HEK293T (cell line): ENCODE measurements around the gene CBLB.

ENCODE experiments used
- CTCF ChIA-PET: fragments of 350-600 bp; formaldehyde crosslinking; extraction: SDS; loops from one replicate; lab custom pipeline; 2021; ENCODE audit warnings: antibody characterized with exemption, inconsistent platforms; lab: Yijun Ruan, JAX
- POLR2A ChIA-PET: fragments of 350-600 bp; formaldehyde crosslinking; extraction: SDS; loops from one replicate; lab custom pipeline; 2020; ENCODE audit warnings: antibody characterized with exemption, inconsistent platforms; lab: Yijun Ruan, JAX
- DNase-seq: peaks from one replicate; pipeline ENCODE4 v3.0.0; 2012; ENCODE audit warnings: mixed read lengths; ENCODE audit errors: extremely low spot score
- ARNT ChIP-seq: fragments of 450-650 bp; IDR thresholded peaks from 2 replicates; pipeline ENCODE4 v1.6.1; 2017; ENCODE audit warnings: mild to moderate bottlenecking
- BHLHE40 ChIP-seq: fragments of 450-650 bp; IDR thresholded peaks from 2 replicates; pipeline ENCODE4 v1.6.1; 2016; ENCODE audit warnings: mild to moderate bottlenecking, moderate library complexity, borderline replicate concordance
- CTBP1 ChIP-seq: fragments of 450-650 bp; IDR thresholded peaks from 2 replicates; pipeline ENCODE4 v1.6.1; 2016; ENCODE audit warnings: borderline replicate concordance
- ELF4 ChIP-seq: fragments of 450-650 bp; IDR thresholded peaks from 2 replicates; pipeline ENCODE4 v1.6.1; 2017; ENCODE audit warnings: antibody characterized with exemption
- FOXA1 ChIP-seq: fragments of 450-650 bp; IDR thresholded peaks from 2 replicates; pipeline ENCODE4 v1.6.1; 2016; ENCODE audit warnings: mild to moderate bottlenecking
- FOXK2 ChIP-seq: fragments of 450-650 bp; IDR thresholded peaks from 2 replicates; pipeline ENCODE4 v1.6.1; 2016; ENCODE audit warnings: mild to moderate bottlenecking
- FOXM1 ChIP-seq: fragments of 450-650 bp; IDR thresholded peaks from 2 replicates; pipeline ENCODE4 v1.6.1; 2017; ENCODE audit warnings: mild to moderate bottlenecking, borderline replicate concordance
- HDGF ChIP-seq: fragments of 450-650 bp; IDR thresholded peaks from 2 replicates; pipeline ENCODE4 v1.6.1; 2017; ENCODE audit warnings: antibody characterized with exemption, borderline replicate concordance
- L3MBTL2 ChIP-seq: fragments of 450-650 bp; conservative IDR thresholded peaks from 2 replicates; pipeline ENCODE4 v1.6.1; 2016; ENCODE audit warnings: mild to moderate bottlenecking
- LEF1 ChIP-seq: fragments of 450-650 bp; IDR thresholded peaks from 2 replicates; pipeline ENCODE4 v1.6.1; 2017; ENCODE audit warnings: mild to moderate bottlenecking, borderline replicate concordance
- NFRKB ChIP-seq: fragments of 450-650 bp; IDR thresholded peaks from 2 replicates; pipeline ENCODE4 v1.6.1; 2016; ENCODE audit warnings: mild to moderate bottlenecking, moderate library complexity
- SP1 ChIP-seq: fragments of 450-650 bp; IDR thresholded peaks from 2 replicates; pipeline ENCODE4 v1.6.1; 2017
- SUZ12 ChIP-seq: fragments of 450-650 bp; IDR thresholded peaks from 2 replicates; pipeline ENCODE4 v1.6.1; 2016; ENCODE audit warnings: mild to moderate bottlenecking
- TARDBP ChIP-seq: fragments of 450-650 bp; IDR thresholded peaks from 2 replicates; pipeline ENCODE4 v1.6.1; 2016
- ZNF384 ChIP-seq: fragments of 450-650 bp; IDR thresholded peaks from 2 replicates; pipeline ENCODE4 v1.6.1; 2016
- TF ChIP-seq, protein P1 (sequence below): fragments of 450-650 bp; IDR thresholded peaks from 2 replicates; pipeline ENCODE4 v1.6.1; 2016

The CBLB gene

DNA sequence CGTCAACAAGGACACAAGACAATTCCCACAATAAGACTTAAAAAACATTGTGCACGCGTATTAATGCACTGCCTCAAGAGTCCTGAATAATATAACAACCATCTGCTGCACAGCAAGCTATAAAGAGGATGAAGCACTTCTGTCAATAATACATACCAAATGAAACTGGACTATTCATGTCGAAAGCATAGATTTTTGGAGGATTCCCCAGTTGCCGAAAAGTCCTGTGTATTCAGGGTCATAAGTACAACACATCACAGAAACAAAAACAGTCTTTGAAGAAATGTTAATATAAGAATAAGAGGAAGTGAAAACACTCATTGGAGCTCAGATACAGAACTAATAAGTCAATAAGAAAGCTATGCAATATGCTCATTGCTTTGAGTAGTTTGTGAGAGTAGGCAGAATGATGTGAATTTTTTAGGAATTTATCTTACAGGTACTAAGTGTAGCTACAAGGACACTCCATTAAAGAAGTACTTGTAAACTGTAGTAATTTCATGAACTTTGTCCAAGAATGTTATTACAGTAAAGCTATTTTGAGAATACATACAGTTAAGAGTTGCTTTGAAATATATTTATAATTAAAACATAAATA is 31.6 kb downstream of the CBLB start:
- DNase-seq, result no peak
- ChIA-PET POLR2A (no interaction called here), CTCF (interaction anchor here (1.0 kb wide), 1 partner anchor 8 kb away, joined by 3 read pairs; no protein-coding TSS in a partner anchor)
- TF ChIP-seq CTBP1, result no peak

DNA sequence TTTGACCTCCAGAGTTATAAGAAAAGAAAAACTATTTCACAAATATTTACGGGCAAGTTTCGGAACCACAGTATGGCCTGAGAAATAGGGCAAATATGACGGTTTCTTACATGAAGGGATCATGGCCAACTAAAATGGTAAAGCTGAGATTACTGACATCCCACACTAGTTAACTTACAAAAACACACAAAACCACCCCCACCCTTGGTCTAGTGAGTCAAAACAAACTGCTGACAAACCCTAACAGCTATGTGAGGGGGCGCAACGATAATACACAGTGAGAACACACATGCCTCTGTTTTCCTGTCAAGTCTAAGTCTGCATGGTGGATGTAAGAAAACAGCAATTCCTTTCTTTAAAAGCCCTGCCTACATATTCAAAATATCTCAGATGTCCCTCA is 32.3 kb downstream of the CBLB start:
- ChIA-PET CTCF (interaction anchor here (1.0 kb wide), 1 partner anchor 9 kb away, joined by 3 read pairs; no protein-coding TSS in a partner anchor), POLR2A (no interaction called here)
- TF ChIP-seq FOXA1 (no peak), TARDBP (no peak), FOXM1 (no peak), ZNF384 (no peak), BHLHE40 (no peak), SUZ12 (no peak), HDGF (no peak), CTBP1 (no peak), LEF1 (no peak), L3MBTL2 (no peak), SP1 (no peak), ARNT (no peak)
- no peak for DNase-seq

DNA sequence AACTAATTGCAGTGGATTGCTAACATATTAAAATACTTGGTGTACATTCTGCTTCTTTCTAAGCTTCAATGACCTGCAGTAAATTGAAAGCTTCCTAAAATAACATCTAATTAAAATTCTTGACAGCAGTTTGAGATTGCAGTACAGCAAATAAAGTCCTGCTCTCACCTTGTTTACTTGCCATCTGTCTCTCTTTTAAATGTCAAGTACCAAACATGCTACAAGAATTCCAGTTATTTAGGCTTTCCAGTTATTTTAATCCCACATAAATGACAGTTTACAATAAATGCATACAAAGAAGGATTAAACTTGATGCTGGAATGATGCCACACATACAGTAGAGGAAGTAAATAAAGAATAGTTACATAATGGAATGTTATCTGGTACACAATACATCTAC is 33.2 kb downstream of the CBLB start:
- CTCF ChIA-PET, result no interaction called here
- POLR2A ChIA-PET, result no interaction called here
- no peak for DNase-seq
- TF ChIP-seq SUZ12 (no peak), FOXA1 (no peak), LEF1 (no peak), ARNT (no peak), L3MBTL2 (no peak), ZNF384 (no peak), SP1 (no peak), ELF4 (no peak), NFRKB (no peak), FOXK2 (no peak), FOXM1 (no peak), CTBP1 (no peak), TARDBP (no peak), BHLHE40 (no peak), HDGF (no peak)
- TF ChIP-seq, protein P1, sequence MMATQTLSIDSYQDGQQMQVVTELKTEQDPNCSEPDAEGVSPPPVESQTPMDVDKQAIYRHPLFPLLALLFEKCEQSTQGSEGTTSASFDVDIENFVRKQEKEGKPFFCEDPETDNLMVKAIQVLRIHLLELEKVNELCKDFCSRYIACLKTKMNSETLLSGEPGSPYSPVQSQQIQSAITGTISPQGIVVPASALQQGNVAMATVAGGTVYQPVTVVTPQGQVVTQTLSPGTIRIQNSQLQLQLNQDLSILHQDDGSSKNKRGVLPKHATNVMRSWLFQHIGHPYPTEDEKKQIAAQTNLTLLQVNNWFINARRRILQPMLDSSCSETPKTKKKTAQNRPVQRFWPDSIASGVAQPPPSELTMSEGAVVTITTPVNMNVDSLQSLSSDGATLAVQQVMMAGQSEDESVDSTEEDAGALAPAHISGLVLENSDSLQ, result no peak

DNA sequence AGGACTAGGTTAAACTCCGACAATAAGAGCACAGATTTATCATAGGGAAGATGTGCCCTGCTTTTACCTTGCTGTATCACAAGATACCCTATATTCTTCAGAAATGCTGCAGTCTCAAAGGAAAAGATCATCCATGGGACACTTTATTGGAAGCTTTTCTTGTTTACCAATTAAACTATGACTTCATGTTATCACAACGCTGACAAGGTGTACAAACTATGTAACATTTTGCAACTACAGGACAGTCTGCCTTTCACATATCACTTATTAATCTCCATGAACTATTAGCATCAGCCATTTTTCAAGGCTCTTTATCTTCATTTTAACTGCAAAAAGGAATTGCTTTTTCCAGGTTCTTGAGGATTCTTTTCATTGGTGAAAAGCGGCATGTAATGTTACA is 34.0 kb downstream of the CBLB start:
- POLR2A ChIA-PET, result no interaction called here
- DNase-seq, result no peak
- no peak for TF ChIP-seq SP1
- TF ChIP-seq CTBP1, result no peak
- no peak for TF ChIP-seq ARNT
- no peak for TF ChIP-seq FOXM1
- no peak for TF ChIP-seq TARDBP
- no peak for TF ChIP-seq L3MBTL2
- no peak for TF ChIP-seq FOXK2
- no peak for TF ChIP-seq LEF1
- TF ChIP-seq SUZ12, result no peak
- CTCF ChIA-PET, result no interaction called here

DNA sequence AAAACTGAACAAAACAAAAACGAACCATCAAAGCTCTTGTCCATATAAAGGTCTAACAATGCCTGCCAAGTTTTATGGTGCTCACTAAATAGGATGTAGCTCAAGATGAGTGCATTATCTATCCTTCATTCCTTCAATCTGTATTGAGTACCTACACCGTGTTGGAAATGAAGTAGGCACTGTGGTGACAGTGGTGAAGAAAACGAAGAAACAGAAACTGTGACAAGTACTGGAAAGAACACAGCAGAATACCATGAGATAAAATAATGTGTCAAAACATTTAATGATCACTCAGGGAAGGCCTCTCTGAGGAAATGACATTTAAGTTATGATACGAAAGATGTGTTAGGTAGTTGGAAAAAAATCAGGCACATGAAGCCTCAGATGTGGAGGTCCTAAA is 36.2 kb downstream of the CBLB start:
- CTCF ChIA-PET, result no interaction called here

DNA sequence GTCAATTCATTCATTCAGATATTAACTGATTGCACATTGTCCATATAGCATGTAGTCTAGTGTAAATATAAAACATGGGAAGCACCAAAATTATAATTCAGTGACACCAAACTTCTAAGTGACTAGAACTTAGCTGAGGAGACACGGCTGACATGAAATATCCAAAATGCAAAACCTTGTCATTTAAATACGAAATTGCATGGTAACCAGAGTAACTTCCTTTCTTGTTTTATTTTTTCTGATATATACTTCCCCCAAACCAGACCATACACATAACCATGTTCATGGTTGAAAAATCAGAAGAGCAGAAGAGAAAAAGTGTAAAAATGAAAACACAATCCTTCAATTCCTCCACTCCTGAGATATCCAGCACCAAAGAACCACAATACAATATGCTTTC is 38.0 kb downstream of the CBLB start:
- no peak for DNase-seq
- ChIA-PET POLR2A (no interaction called here), CTCF (no interaction called here)
- TF ChIP-seq L3MBTL2, result no peak
- no peak for TF ChIP-seq FOXA1
- TF ChIP-seq TARDBP, result no peak
- TF ChIP-seq HDGF, result no peak
- no peak for TF ChIP-seq ZNF384
- TF ChIP-seq, protein P1, result no peak
- TF ChIP-seq FOXK2, result no peak
- no peak for TF ChIP-seq BHLHE40
- no peak for TF ChIP-seq LEF1
- no peak for TF ChIP-seq ELF4
- no peak for TF ChIP-seq ARNT
- no peak for TF ChIP-seq SP1
- no peak for TF ChIP-seq NFRKB
- no peak for TF ChIP-seq SUZ12
- no peak for TF ChIP-seq FOXM1

More for the DNA sequence above, 36.2 kb downstream of the CBLB start:
- POLR2A ChIA-PET, result no interaction called here
- DNase-seq, result no peak
- TF ChIP-seq LEF1 (no peak), FOXM1 (no peak), SP1 (no peak), FOXK2 (no peak), ZNF384 (no peak), SUZ12 (no peak), CTBP1 (no peak)
